GM21528 (cell line): ENCODE data around the gene BAD.
"Not testable (repeated sequence)": the region's sequence is repeated elsewhere in the genome, so short reads cannot be mapped to it uniquely, and the experiment has no call there.

ENCODE experiments used
- ATAC-seq: cut with Tn5 transposase; IDR thresholded peaks from one replicate; pipeline ENCODE4 v1.9.1; 2021; ENCODE audit warnings: mild to moderate bottlenecking, moderate library complexity; ENCODE audit not compliant: unreplicated experiment, low FRiP score

The BAD gene

DNA sequence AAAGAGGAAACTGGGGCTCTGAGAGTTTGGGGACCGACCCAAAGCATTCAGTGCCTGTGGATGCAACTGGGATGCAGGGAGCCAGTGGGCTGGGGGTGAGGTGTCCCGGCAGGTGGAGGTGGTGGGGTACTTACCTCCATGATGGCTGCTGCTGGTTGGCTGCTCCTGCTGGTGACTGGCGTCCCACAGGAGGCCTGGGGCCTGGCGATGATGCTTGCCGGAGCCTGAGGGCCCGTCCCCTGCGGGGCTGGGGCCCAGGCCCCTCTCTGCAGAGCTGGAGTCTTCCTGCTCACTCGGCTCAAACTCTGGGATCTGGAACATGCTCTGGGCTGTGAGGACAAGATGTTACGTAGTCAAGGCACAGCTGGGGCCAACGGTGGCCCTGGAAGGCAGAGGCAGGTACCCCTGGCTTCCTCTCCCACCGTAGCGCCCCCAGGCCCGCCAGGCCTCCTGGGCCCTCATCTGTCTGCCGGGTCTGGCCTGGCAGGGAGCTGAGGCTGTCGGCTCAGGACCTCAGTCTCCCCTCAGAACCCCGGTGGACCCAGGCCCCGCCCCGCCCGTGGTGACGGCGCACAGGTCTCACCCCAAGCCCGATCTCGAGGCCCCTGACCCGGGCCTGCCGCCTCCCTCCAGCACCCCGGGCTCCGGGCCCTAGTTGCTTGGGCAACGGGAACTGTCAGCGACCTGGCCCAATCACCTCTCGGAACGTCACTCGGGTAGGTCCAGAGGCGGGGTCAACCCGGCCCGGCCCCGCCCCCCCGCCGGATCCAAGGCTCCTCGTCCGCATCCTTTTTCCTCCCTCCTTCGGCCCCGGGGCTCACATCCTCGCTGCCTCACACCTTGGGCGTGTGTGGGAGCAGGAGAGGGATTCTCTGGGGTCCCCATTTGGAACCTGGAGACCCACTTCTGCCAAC lies at the start of gene BAD:
TSS of gene BAD (minus strand) at position 618 of the 914 bp plus-strand sequence. CDS start at position 321, 297 bp downstream.
- peak; percentile 59 for ATAC-seq

DNA sequence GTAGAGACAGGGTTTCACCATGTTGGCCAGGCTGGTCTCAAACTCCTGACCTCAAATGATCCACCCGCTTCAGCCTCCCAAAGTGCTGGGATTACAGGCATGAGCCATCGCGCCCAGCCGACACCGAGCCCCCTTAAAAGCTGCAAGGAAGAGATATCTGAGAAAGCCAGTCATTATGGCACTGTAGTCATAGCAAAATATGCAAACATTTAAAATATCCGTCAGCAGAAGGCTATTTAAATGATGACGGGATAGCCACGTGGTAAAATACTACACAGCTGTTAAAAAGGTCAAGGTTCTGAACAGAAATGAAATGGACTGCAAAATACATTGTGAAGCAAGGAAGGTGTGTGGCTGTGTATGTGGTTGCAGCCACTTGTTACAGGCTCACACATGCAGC lies 49.1 kb upstream of the BAD start:
- ATAC-seq, result no peak

DNA sequence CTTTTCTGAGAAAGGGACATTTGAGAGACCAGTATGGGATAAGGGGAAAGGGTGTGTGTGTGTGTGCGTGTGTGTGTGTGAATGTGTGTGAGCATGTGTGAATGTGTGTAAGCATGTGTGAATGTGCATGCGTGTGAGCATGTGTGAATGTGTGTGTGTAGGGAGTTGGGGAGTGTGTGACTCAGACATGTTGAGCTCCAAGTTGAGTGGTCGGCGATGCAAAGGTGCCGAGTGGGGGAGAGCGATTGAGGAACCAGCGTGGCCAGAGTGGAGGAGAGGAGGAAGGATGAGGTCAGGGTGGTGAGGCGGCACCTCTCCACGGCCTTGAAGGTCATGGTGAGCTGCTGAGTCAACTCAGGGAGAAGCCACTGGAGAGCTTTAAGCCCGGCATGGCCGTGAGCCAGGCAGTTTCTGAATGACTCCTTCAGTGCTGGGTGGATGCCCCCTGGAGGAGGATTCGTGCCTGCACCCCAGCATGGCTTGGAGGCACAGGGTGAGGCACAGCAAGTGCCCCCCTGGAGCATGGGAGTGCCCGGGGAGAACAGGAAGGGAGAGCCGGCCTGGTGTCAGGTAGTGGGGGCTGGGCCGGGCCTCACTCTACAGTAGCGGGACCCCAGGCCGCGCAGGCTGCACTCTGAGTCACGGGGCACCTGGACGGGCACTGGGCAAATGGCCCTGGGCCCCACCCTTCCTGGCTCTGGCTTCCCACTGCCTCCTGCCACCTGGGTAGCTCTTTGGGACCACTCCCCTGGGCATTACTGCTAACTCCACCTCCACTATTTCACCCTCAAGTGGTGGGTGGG lies 47.3 kb upstream of the BAD start:
- no peak for ATAC-seq

- ATAC-seq, result no peak
Measured at GRCh38 chr11:64330888-64331287, 46.4 kb upstream of the BAD start.

DNA sequence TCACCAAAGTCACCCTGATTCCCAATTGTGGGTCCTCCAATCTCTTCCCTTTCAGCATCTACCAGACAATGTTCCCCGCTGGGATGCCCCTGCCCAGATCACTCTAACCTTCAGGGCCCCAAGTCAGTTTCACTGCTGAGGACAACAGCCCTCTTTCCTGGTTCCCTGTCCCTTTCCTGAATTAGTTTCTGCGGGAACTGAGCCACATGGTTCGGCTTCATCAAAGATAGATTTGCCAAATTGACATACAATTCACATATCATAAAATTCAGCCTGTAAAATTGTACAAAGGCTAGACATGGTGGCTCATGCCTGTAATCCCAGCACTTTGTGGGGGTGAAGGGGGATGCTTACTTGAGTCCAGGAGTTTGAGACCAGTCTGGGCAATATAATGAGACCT lies 43.5 kb upstream of the BAD start:
- ATAC-seq, result no peak

GRCh38 chr11:64327375-64327774 lies 42.9 kb upstream of the BAD start:
- no peak for ATAC-seq

GRCh38 chr11:64324692-64325469 lies 40.4 kb upstream of the BAD start:
- no peak for ATAC-seq

- not testable (repeated sequence) for ATAC-seq
Measured at GRCh38 chr11:64323984-64324383, 39.5 kb upstream of the BAD start.

- ATAC-seq, result no peak
Measured at GRCh38 chr11:64323373-64323772, 38.9 kb upstream of the BAD start.

DNA sequence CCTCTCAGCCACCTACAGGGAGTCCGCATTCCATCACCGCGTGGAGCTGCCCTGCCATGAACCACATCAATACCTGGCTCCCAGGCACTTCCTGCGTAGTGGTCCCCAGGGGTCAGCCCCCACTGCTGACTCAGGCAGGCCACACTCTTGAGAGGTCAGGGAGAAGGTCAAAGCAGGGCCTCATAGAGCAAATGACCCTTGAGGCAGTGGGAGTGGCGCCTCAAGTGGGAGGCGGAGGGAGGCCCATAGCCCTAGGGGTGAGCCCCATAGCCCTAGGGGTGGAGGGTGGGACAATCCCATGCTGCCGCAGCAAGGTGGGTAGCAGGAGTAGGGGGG lies 38.4 kb upstream of the BAD start:
- ATAC-seq, result no peak

DNA sequence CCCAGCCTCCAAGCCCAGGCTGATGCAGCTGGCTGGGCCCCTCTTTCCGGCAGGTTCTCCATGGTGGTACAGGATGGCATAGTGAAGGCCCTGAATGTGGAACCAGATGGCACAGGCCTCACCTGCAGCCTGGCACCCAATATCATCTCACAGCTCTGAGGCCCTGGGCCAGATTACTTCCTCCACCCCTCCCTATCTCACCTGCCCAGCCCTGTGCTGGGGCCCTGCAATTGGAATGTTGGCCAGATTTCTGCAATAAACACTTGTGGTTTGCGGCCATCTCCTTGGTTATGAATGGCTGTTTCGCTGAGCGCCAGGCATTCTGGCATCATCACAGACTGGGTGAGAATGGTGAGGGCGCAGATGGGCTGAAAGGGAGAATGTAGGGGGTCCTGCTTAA lies 37.1 kb upstream of the BAD start:
- ATAC-seq, result no peak

- ATAC-seq, result no peak
Measured at GRCh38 chr11:64321026-64321425, 36.6 kb upstream of the BAD start.

DNA sequence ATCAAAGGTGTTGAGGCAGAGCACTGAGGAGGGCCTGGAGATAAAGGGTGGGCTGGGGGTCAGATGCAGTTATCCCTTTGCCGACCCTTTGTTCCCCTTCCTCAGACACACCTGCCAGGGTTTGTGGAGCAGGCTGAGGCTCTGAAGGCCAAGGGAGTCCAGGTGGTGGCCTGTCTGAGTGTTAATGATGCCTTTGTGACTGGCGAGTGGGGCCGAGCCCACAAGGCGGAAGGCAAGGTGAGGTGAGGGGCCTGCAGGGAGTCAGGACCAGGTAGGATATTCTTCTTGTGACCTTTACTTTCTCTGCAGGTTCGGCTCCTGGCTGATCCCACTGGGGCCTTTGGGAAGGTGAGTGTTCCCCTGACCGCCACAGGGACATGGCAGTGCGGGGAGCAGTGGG lies 36.1 kb upstream of the BAD start:
- no peak for ATAC-seq

DNA sequence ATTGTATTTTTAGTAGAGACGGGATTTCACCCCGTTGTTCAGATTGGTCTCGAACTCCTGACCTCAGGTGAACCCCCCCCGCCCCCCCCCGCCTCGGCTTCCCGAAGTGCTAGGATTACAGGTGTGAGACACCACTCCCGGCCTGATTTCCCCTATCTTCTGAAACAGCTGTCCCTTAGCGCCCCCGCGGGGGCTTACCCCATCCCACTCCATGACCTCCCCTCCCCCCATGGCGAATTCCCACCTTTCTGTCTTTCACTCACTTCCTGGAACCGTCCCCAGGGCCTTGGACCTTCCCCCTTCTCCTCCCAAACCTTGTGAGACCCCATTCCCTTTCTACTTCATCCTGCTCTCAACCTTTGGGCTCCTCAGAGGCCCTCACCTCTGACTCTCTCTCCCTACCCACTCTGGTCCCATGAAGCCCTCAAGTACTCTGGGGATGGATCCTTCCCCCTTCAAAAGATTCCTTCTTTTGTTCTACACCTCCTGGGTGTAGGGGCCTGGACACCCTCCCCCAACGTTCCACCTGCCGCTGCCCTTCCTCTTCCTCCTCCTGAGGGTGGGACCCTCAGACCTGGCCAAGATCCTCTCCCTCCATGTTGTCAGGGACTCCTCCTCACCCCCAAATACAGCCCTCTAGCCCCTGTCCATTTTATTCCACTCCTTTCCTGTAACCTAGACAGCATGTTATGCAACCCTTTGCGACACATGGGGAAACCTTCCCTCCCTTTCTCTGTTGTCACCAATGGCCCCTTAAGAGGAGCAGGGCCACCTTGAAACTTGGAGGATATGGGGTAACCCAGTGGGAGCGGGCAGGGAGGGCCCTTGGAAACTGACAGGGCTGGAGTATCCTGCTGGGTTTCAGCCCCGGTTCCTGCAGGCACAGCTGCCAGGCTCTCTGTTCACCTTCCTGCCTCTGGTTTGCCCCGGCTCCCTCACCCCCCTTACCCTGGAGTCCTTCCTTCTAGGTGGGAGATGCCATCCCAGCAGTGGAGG lies 34.6 kb upstream of the BAD start:
- no peak for ATAC-seq

GRCh38 chr11:64317961-64318765 lies 33.7 kb upstream of the BAD start, which contains the start of gene PRDX5:
Gene PRDX5, plus strand, starts transcription at chr11:64318121. Its CDS starts 95 bp downstream, at chr11:64318216.
- ATAC-seq, result peak; percentile 63

DNA sequence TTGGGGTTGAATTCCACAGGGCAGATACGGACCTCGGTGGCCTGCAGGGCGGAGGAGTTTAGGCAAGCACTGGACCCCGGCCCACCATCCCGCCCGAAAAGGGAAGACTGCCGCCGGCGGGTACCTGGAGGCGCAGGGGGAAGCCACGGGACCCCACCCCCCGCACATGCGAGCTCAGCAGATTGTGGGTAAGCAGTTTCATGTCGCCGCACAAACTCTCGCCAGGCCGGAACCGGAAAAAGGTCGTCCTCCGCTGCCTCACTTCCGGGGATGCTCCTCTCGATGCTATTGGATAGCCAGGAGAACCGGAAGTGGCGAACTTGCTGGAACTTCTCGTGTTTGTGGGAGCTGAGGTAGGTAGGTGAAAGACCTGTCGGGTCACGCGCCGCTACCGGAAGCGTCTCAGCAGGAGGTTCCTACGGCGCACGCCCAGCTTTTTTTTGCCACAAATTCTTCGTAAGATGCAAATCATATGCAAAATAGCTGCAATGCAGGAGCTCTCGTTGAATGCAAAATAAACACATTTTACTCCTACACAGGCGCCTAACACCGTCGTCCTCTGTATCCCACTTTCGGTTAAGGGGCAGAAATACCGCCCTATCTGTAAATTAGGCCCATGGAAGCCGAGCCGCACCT lies 33.0 kb upstream of the BAD start, which contains the start of gene TRMT112:
TSS of gene TRMT112 (minus strand) at position 235 of the 636 bp plus-strand sequence. CDS start at position 202, 33 bp downstream.
- ATAC-seq, result peak; percentile 50

GRCh38 chr11:64316672-64317324 lies 32.3 kb upstream of the BAD start:
- ATAC-seq, result no peak
